Stimulated activated naive B cell treated with anti-CD40 and anti-IgM and Interleukin-4, amounts not matched to agents 10 μg/mL and 1 μg/mL and 100 μg/mL, for 72 hours (primary cell): ENCODE measurements around the gene PCDHGA10.
A peak's percentile ranks its signal among the peaks of the same experiment; 100 is the strongest.
"Not testable (repeated sequence)": the region's sequence is repeated elsewhere in the genome, so short reads cannot be mapped to it uniquely, and the experiment has no call there.

Experiments used
- ATAC-seq, 2 donors: fragments of 150-1000 bp; cut with Tn5 transposase; replicated peaks; 2 replicates each; pipeline ENCODE4 v1.10.0; 2021; ENCODE audit warnings: moderate library complexity in 1 of 2
- DNase-seq: peaks from one replicate; pipeline ENCODE4 v3.0.0; 2021
- H3K27ac Mint-ChIP-seq: one replicate; pipeline ENCODE4 v1.8.0; 2022; ENCODE audit warnings: mild to moderate bottlenecking, mixed read lengths
- H3K27me3 Mint-ChIP-seq, 2 donors: one replicate each; pipeline ENCODE4 v1.8.0; 2022; ENCODE audit warnings: mixed read lengths in 2 of 2
- H3K36me3 Mint-ChIP-seq, 2 donors: one replicate each; pipeline ENCODE4 v1.8.0; 2022; ENCODE audit warnings: mixed read lengths in 2 of 2, mild to moderate bottlenecking in 1 of 2
- H3K4me1 Mint-ChIP-seq, 2 donors: one replicate each; pipeline ENCODE4 v1.8.0; 2022; ENCODE audit warnings: mixed read lengths in 2 of 2, mild to moderate bottlenecking in 1 of 2
- H3K4me3 Mint-ChIP-seq, 2 donors: one replicate each; pipeline ENCODE4 v1.8.0; 2022; ENCODE audit warnings: mild to moderate bottlenecking in 2 of 2, mixed read lengths in 2 of 2, moderate library complexity in 1 of 2
- H3K9me3 Mint-ChIP-seq, 2 donors: one replicate each; pipeline ENCODE4 v1.8.0; 2022; ENCODE audit warnings: mixed read lengths in 2 of 2, mild to moderate bottlenecking in 1 of 2

The PCDHGA10 gene

GRCh38 chr5:141421489-141421855 lies 8.7 kb downstream of the PCDHGA10 start:
- Mint-ChIP-seq H3K4me1 (peaks cover 6 to 18% of the 10 kb centered on the region in 2 donors), H3K36me3 (peaks cover 13 to 18% of the 10 kb centered on the region in 2 donors), H3K9me3 (peaks cover 13 to 23% of the 10 kb centered on the region in 2 donors), H3K27me3 (peaks cover 68% of the 10 kb centered on the region in 2 donors), H3K4me3 (peak overlapping the region; percentile 75 to 76), H3K27ac (peak overlapping the region; percentile 83)
- DNase-seq, result no peak
- ATAC-seq, result no peak

GRCh38 chr5:141422742-141423291 lies 10.0 kb downstream of the PCDHGA10 start:
- Mint-ChIP-seq H3K27ac (no peak overlapping the region), H3K36me3 (peaks cover 13 to 18% of the 10 kb centered on the region in 2 donors), H3K9me3 (peaks cover 11 to 22% of the 10 kb centered on the region in 2 donors), H3K4me3 (peak overlapping the region in 1 of 2 donors; percentile 25), H3K4me1 (peaks cover 3 to 12% of the 10 kb centered on the region in 2 donors), H3K27me3 (peaks cover 68 to 73% of the 10 kb centered on the region in 2 donors)
- DNase-seq (no peak), ATAC-seq (no peak)

DNA sequence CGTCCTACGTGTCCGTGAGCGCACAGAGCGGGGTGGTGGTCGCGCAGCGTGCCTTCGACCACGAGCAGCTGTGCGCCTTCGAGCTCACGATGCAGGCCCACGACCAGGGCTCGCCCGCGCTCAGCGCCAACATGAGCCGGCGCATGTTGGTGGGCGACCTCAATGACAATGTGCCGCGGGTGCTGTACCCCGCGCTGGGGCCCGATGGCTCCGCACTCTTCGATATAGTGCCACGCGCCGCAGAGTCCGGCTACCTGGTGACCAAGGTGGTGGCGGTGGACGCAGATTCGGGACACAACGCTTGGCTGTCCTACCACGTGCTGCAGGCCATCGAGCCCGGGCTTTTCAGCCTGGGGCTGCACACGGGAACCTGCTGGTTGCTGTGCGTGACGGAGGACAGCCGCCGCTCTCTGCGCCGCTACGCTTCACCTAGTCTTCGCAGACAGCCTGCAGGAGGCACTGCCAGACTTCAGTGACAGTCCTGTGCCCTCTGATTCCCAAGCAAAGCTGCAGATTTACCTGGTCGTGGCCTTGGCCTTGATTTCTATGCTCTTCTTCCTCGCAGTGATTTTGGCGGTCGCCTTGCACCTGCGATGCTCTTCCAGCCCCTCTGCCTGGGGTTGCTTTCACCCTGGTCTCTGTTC lies 15.1 kb downstream of the PCDHGA10 start:
- no peak overlapping the region for H3K4me3 Mint-ChIP-seq
- ATAC-seq (no peak), DNase-seq (no peak)
- peaks cover 6 to 29% of the 10 kb centered on the region in 2 donors for H3K36me3 Mint-ChIP-seq
- H3K27me3 Mint-ChIP-seq, result peaks cover 61 to 65% of the 10 kb centered on the region in 2 donors
- peaks cover 15 to 17% of the 10 kb centered on the region in 2 donors for H3K9me3 Mint-ChIP-seq
- peaks cover 14 to 22% of the 10 kb centered on the region in 2 donors for H3K4me1 Mint-ChIP-seq
- no peak overlapping the region for H3K27ac Mint-ChIP-seq

DNA sequence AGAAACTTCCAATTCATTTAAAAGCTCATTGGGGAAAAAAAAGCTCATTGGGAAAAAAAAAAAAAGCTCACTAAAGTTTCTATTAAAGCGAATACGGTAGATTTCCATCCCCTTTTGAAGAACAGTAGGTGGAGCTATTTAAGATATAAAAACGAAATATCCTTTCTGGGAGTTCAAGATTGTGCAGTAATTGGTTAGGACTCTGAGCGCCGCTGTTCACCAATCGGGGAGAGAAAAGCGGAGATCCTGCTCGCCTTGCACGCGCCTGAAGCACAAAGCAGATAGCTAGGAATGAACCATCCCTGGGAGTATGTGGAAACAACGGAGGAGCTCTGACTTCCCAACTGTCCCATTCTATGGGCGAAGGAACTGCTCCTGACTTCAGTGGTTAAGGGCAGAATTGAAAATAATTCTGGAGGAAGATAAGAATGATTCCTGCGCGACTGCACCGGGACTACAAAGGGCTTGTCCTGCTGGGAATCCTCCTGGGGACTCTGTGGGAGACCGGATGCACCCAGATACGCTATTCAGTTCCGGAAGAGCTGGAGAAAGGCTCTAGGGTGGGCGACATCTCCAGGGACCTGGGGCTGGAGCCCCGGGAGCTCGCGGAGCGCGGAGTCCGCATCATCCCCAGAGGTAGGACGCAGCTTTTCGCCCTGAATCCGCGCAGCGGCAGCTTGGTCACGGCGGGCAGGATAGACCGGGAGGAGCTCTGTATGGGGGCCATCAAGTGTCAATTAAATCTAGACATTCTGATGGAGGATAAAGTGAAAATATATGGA lies 17.7 kb downstream of the PCDHGA10 start, which contains the start of gene PCDHGA12:
Gene PCDHGA12 (plus strand): TSS at position 176 of the 782 bp plus-strand sequence. CDS start 253 bp downstream, at position 429.
- peaks cover 14 to 22% of the 10 kb centered on the region in 2 donors for H3K4me1 Mint-ChIP-seq
- peaks cover 60 to 78% of the 10 kb centered on the region in 2 donors for H3K27me3 Mint-ChIP-seq
- H3K9me3 Mint-ChIP-seq, result peaks cover 20 to 24% of the 10 kb centered on the region in 2 donors
- DNase-seq (peak; percentile 38), ATAC-seq (peak; percentile 42 to 82)
- peak within 1 kb of the TSS; percentile 89 for H3K27ac Mint-ChIP-seq
- peak within 1 kb of the TSS; percentile 64 to 82 for H3K4me3 Mint-ChIP-seq
- peaks cover 9 to 32% of the 10 kb centered on the region in 2 donors for H3K36me3 Mint-ChIP-seq

DNA sequence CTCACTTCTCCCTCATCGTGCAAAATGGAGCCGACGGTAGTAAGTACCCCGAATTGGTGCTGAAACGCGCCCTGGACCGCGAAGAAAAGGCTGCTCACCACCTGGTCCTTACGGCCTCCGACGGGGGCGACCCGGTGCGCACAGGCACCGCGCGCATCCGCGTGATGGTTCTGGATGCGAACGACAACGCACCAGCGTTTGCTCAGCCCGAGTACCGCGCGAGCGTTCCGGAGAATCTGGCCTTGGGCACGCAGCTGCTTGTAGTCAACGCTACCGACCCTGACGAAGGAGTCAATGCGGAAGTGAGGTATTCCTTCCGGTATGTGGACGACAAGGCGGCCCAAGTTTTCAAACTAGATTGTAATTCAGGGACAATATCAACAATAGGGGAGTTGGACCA lies 18.5 kb downstream of the PCDHGA10 start:
- peaks cover 14 to 22% of the 10 kb centered on the region in 2 donors for H3K4me1 Mint-ChIP-seq
- H3K27ac Mint-ChIP-seq, result peak overlapping the region; percentile 76
- peaks cover 55 to 73% of the 10 kb centered on the region in 2 donors for H3K27me3 Mint-ChIP-seq
- ATAC-seq, result peak; percentile 25 to 69
- H3K9me3 Mint-ChIP-seq, result peaks cover 20 to 24% of the 10 kb centered on the region in 2 donors
- DNase-seq, result no peak
- H3K4me3 Mint-ChIP-seq, result peak overlapping the region; percentile 64 to 82
- H3K36me3 Mint-ChIP-seq, result peaks cover 9 to 32% of the 10 kb centered on the region in 2 donors

DNA sequence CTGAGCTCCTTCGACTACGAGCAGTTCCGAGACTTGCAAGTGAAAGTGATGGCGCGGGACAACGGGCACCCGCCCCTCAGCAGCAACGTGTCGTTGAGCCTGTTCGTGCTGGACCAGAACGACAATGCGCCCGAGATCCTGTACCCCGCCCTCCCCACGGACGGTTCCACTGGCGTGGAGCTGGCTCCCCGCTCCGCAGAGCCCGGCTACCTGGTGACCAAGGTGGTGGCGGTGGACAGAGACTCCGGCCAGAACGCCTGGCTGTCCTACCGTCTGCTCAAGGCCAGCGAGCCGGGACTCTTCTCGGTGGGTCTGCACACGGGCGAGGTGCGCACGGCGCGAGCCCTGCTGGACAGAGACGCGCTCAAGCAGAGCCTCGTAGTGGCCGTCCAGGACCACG lies 19.5 kb downstream of the PCDHGA10 start:
- Mint-ChIP-seq H3K9me3 (peaks cover 20 to 24% of the 10 kb centered on the region in 2 donors), H3K27me3 (peaks cover 48 to 71% of the 10 kb centered on the region in 2 donors), H3K4me1 (peaks cover 14 to 22% of the 10 kb centered on the region in 2 donors), H3K4me3 (peak overlapping the region in 1 of 2 donors; percentile 82), H3K27ac (peak overlapping the region; percentile 81), H3K36me3 (peaks cover 9 to 32% of the 10 kb centered on the region in 2 donors)
- not testable (repeated sequence) for DNase-seq, ATAC-seq

- Mint-ChIP-seq H3K9me3 (peaks cover 20 to 24% of the 10 kb centered on the region in 2 donors), H3K36me3 (peaks cover 9 to 30% of the 10 kb centered on the region in 2 donors), H3K27me3 (peaks cover 48 to 67% of the 10 kb centered on the region in 2 donors), H3K4me1 (peaks cover 14 to 22% of the 10 kb centered on the region in 2 donors), H3K4me3 (peak overlapping the region in 1 of 2 donors; percentile 25)
- not testable (repeated sequence) for DNase-seq, ATAC-seq, H3K27ac Mint-ChIP-seq
Observed at GRCh38 chr5:141432726-141433125, 19.9 kb downstream of the PCDHGA10 start.

DNA sequence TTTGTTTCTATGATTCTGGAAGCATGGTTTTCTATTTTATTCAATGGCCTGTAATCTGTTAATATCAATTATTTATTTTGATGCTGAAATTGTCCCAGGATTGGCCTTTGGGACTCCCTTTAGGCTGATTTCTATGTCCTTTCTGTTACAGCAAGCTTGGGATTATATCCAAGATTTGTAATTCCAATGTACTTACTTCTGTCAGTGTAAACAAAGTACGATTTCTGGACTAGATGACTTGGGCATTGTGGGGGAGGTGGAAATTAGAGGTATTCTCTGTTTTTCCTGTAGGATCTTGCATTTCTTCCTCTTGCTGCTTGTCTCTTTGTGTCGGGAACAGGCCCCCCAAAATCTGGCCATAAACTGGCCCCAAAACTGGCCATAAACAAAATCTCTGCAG lies 21.2 kb downstream of the PCDHGA10 start:
- ATAC-seq, result no peak
- Mint-ChIP-seq H3K9me3 (peaks cover 16 to 20% of the 10 kb centered on the region in 2 donors), H3K4me1 (peaks cover 14 to 22% of the 10 kb centered on the region in 2 donors), H3K4me3 (no peak overlapping the region), H3K27ac (no peak overlapping the region), H3K27me3 (peaks cover 41 to 59% of the 10 kb centered on the region in 2 donors), H3K36me3 (peaks cover 9 to 23% of the 10 kb centered on the region in 2 donors)
- no peak for DNase-seq

- no peak overlapping the region for H3K4me3 Mint-ChIP-seq
- peaks cover 9 to 10% of the 10 kb centered on the region in 2 donors for H3K36me3 Mint-ChIP-seq
- no peak for DNase-seq
- peaks cover under 1 to 2% of the 10 kb centered on the region in 2 donors for H3K4me1 Mint-ChIP-seq
- ATAC-seq, result no peak
- peaks cover 10 to 15% of the 10 kb centered on the region in 2 donors for H3K9me3 Mint-ChIP-seq
- H3K27me3 Mint-ChIP-seq, result peaks cover 23 to 50% of the 10 kb centered on the region in 2 donors
- H3K27ac Mint-ChIP-seq, result no peak overlapping the region
Observed at GRCh38 chr5:141437221-141437620, 24.4 kb downstream of the PCDHGA10 start.

- Mint-ChIP-seq H3K9me3 (peaks cover 4 to 8% of the 10 kb centered on the region in 2 donors), H3K27me3 (peaks cover 8 to 38% of the 10 kb centered on the region in 2 donors)
Observed at GRCh38 chr5:141439411-141440141, 26.8 kb downstream of the PCDHGA10 start.

GRCh38 chr5:141440341-141440740 lies 27.6 kb downstream of the PCDHGA10 start:
- no peaks in the 10 kb centered on the region for H3K4me1 Mint-ChIP-seq
- no peak for DNase-seq
- no peak overlapping the region for H3K27ac Mint-ChIP-seq
- H3K27me3 Mint-ChIP-seq, result peaks cover 5 to 34% of the 10 kb centered on the region in 2 donors
- peaks cover 2 to 3% of the 10 kb centered on the region in 2 donors for H3K36me3 Mint-ChIP-seq
- no peak overlapping the region for H3K4me3 Mint-ChIP-seq
- peaks cover 4% of the 10 kb centered on the region in 2 donors for H3K9me3 Mint-ChIP-seq
- no peak for ATAC-seq

More at GRCh38 chr5:141439411-141440141, 26.8 kb downstream of the PCDHGA10 start:
- Mint-ChIP-seq H3K36me3 (peaks cover 2 to 3% of the 10 kb centered on the region in 2 donors), H3K4me1 (no peaks in the 10 kb centered on the region), H3K4me3 (no peak overlapping the region), H3K27ac (no peak overlapping the region)
- ATAC-seq (no peak), DNase-seq (no peak)

DNA sequence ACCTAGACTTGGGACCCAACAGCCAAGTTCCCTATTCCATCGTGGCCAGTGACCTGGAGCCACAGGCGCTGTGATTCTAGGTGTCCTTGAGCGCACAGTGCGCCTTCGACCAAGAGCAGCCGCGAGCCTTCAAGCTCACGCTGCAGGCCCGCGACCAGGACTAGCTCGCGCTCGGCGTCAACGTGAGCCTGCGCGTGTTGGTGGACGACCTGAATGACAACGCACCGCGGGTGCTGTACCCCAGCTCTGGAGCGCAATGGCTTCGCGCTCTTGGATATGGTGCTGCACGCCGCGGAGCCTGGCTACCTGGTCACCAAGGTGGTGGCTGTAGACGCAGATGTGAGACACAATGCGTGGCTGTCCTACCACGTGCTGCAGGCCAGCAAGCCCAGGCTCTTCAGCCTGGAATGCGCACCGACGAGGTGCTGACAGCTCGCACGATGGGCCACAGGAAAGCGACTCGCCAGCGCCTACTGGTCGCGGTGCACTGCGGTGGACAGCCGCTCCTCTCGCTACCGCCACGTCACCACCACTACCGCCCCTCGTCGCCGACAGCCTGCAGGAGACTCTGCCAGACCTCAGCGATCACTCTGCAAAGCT lies 28.9 kb downstream of the PCDHGA10 start:
- DNase-seq (no peak), ATAC-seq (no peak)
- peaks cover 13 to 39% of the 10 kb centered on the region in 2 donors for H3K27me3 Mint-ChIP-seq
- no peak overlapping the region for H3K27ac Mint-ChIP-seq
- peaks cover 4% of the 10 kb centered on the region in 2 donors for H3K9me3 Mint-ChIP-seq
- H3K4me3 Mint-ChIP-seq, result no peak overlapping the region
- H3K4me1 Mint-ChIP-seq, result no peaks in the 10 kb centered on the region
- peaks cover 2 to 3% of the 10 kb centered on the region in 2 donors for H3K36me3 Mint-ChIP-seq

- Mint-ChIP-seq H3K4me3 (no peak overlapping the region), H3K4me1 (no peaks in the 10 kb centered on the region), H3K36me3 (no peaks in the 10 kb centered on the region), H3K9me3 (peaks cover 0 to 2% of the 10 kb centered on the region in 2 donors), H3K27me3 (peaks cover 8 to 20% of the 10 kb centered on the region in 2 donors), H3K27ac (no peak overlapping the region)
- ATAC-seq (no peak), DNase-seq (no peak)
Observed at GRCh38 chr5:141465351-141465750, 52.6 kb downstream of the PCDHGA10 start.
